ENCODE results near the gene DCAF6. TPM values are rescaled to one million over a fixed set of nuclear protein-coding genes. Genes with fewer than 3 reads are reported as not detected.

Gene DCAF6
- total RNA-seq, 1 experiment from 2014 or later, result 34.7 TPM

- Histone ChIP-seq H3K27ac (no peak overlapping the region), H3K27me3 (no peaks in the 10 kb centered on the region), H3K9me3 (replicated peaks) (no peaks in the 10 kb centered on the region), H3K4me3 (no peak overlapping the region), H3K36me3 (no peaks in the 10 kb centered on the region), H3K4me1 (no peaks in the 10 kb centered on the region)
- peak; percentile 45 to 66 for DNase-seq
Observed at GRCh38 chr1:168084396-168085231, 148.1 kb downstream of the DCAF6 start.

DNA sequence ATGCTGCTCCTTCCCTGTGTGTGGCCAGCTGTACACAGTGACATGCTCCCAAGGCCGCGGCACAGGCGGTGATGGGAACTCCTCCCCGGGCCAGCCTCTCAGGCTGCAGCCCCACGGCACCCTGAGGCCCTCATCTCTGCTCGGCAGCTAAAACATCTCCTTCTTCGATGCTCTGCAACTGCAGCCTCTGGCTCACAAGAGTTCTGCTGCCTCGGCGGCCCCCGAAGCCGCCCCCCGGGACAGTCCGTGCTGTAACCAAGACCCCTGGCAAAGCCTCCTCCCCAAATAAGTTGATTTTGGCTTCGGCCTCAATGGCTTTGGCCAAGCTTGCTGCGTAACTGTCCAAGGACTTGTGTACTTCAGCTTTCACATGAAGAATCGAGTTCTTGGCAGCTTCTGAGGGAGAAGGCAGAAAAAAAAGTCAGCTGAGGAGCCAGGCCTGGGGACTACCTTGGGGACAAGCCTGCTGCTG lies 149.0 kb downstream of the DCAF6 start:
- DNase-seq, result no peak
- H3K4me1 ChIP-seq, result no peaks in the 10 kb centered on the region
- H3K9me3 ChIP-seq (replicated peaks), result no peaks in the 10 kb centered on the region
- H3K27me3 ChIP-seq, result no peaks in the 10 kb centered on the region
- no peaks in the 10 kb centered on the region for H3K36me3 ChIP-seq
- no peak overlapping the region for H3K4me3 ChIP-seq
- H3K27ac ChIP-seq, result no peak overlapping the region

GRCh38 chr1:168086438-168086837 lies 150.0 kb downstream of the DCAF6 start:
- Histone ChIP-seq H3K27ac (no peak overlapping the region), H3K36me3 (no peaks in the 10 kb centered on the region), H3K9me3 (replicated peaks) (no peaks in the 10 kb centered on the region), H3K4me1 (no peaks in the 10 kb centered on the region), H3K4me3 (no peak overlapping the region), H3K27me3 (no peaks in the 10 kb centered on the region)
- DNase-seq, result no peak

DNA sequence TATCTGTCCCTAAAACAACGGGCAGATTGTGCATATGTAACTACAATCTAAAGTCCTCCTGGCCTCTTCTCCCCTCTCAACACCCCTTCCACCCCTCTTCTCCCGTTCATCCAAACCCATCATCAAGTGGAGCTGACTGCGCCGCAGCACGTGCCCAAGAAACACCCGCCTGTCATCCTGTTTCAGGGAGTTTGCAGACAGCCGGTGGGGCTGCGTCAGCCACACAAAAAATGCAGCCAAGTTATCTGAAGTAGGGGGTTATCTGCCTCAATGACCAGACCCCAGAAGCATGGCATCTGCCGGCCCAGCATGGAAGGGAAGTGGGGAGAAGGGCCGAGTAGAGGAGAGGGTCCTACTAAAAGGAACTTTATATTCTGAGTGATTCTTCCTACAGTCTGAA lies 151.2 kb downstream of the DCAF6 start:
- no peaks in the 10 kb centered on the region for H3K36me3 ChIP-seq

DNA sequence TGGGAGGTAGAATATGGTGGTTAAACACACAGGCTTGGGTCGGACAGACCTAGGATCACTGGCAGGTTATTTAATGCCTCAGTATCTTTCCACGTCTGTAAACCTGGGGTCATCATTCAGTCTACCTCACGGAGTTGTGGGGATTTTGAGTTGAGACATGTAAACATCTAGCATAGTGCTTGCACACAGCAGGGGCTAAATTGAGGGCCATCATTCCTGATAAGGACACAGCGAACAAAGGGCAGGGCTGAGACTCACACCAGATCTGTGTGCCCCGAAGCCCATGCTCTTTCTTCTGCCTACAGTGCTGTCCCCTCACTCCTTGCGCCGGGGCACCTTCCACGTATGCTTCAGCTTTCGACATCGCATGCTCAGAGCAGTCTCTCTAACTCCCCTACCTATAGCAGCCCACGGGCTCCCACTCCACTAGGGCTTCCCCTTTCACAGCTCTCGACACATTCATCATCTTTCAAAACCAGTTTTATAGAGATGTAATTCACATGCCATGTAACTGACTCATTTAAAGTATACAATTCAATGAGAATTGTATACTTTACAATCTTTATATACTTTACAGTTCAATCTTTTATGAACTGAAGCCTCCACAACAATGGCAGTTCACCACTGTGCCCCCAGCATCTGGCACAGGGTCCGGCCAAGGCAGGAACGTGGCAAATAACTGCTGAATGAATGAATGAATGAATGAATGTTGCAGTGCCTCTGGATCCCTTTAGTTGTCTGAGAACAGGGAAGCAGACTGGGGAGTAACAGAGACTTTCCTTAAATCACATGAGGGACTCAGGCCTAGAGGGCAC lies 152.2 kb downstream of the DCAF6 start:
- Histone ChIP-seq H3K4me3 (no peak overlapping the region), H3K27ac (no peak overlapping the region), H3K9me3 (replicated peaks) (no peaks in the 10 kb centered on the region), H3K27me3 (no peaks in the 10 kb centered on the region), H3K36me3 (no peaks in the 10 kb centered on the region), H3K4me1 (no peaks in the 10 kb centered on the region)
- DNase-seq, result no peak

More for the DNA sequence above, 151.2 kb downstream of the DCAF6 start:
- no peak for DNase-seq
- no peak overlapping the region for H3K27ac ChIP-seq
- no peaks in the 10 kb centered on the region for H3K27me3 ChIP-seq
- H3K4me3 ChIP-seq, result no peak overlapping the region
- H3K4me1 ChIP-seq, result no peaks in the 10 kb centered on the region
- no peaks in the 10 kb centered on the region for H3K9me3 ChIP-seq (replicated peaks)

DNA sequence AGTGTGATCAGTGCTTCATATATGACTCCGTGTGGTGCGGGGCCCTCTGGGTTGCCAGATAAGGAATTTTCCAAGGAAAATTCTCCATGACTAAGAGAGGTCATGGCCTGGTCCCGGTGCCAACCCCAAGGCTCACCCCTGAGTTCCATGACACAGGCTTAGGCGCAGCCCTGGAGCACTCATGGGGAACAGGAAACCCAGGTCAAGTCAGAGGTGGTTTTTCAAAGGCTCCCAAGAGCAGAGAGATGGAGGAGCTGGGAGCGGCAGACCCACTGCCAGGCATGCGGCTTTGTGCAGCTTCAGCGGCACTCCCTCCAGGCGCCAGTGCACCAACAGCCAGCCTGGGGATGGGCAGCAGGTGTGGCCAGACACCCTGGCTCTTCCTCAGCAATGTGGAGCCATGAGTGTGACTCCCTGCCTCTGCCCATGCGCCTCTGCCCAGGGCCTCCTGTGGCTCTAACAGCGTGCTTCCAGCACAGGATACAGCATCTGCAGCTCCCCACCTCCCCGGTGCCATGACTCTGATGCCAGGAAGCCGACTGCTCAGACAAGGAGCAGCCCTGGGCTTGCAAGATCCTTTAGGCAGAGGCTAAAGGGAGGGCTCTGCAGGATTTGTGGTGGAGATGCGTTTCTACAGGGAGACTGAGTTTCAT lies 153.0 kb downstream of the DCAF6 start:
- no peaks in the 10 kb centered on the region for H3K36me3 ChIP-seq
- no peaks in the 10 kb centered on the region for H3K9me3 ChIP-seq (replicated peaks)
- H3K27me3 ChIP-seq, result no peaks in the 10 kb centered on the region
- no peak overlapping the region for H3K27ac ChIP-seq
- no peak for DNase-seq
- H3K4me3 ChIP-seq, result no peak overlapping the region
- H3K4me1 ChIP-seq, result no peaks in the 10 kb centered on the region

DNA sequence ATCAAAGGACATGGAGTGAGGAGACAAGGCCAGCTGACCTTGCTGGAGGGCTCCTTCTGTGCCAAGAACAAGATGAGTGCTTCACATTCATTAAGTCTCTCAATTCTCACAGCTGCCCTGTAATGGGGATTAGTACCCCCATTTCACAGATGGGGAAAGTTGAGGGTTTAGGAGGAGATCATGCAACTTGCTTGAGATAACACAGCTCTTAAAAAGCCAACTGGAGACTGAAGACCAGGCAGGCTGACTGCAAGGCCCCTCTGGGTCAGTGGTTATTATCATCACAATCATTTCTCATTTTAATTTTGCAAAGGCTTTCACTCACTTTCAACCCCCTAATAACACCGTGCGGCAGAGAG lies 153.5 kb downstream of the DCAF6 start:
- no peak overlapping the region for H3K27ac ChIP-seq
- DNase-seq, result no peak
- no peaks in the 10 kb centered on the region for H3K9me3 ChIP-seq (replicated peaks)
- H3K4me1 ChIP-seq, result no peaks in the 10 kb centered on the region
- no peak overlapping the region for H3K4me3 ChIP-seq
- no peaks in the 10 kb centered on the region for H3K27me3 ChIP-seq
- no peaks in the 10 kb centered on the region for H3K36me3 ChIP-seq

DNA sequence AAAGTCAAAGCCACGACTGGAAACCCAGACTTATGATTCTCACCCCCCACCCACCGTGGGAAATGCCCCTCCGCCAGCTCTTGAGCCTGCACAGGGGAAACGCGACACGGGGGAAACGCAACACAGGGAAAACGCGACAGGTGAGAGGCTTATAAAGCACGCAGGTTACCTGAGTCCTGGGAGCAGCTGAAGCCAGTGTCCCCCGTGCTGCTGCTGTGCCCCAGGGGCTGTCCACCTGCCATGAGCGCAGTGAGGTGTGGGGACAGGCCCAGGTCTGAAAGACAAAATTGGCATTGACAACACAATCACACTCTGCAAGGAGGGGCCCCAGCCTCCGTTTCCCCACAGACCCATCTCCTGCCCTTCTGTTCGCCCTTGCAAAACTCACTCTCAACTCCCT lies 153.9 kb downstream of the DCAF6 start:
- DNase-seq, result no peak
- Histone ChIP-seq H3K4me1 (no peaks in the 10 kb centered on the region), H3K27ac (no peak overlapping the region), H3K27me3 (no peaks in the 10 kb centered on the region), H3K36me3 (no peaks in the 10 kb centered on the region), H3K9me3 (replicated peaks) (no peaks in the 10 kb centered on the region), H3K4me3 (no peak overlapping the region)

- DNase-seq, result no peak
- Histone ChIP-seq H3K4me1 (no peaks in the 10 kb centered on the region), H3K9me3 (replicated peaks) (no peaks in the 10 kb centered on the region), H3K27me3 (no peaks in the 10 kb centered on the region), H3K36me3 (no peaks in the 10 kb centered on the region), H3K4me3 (no peak overlapping the region), H3K27ac (no peak overlapping the region)
Observed at GRCh38 chr1:168091063-168091462, 154.6 kb downstream of the DCAF6 start.

DNA sequence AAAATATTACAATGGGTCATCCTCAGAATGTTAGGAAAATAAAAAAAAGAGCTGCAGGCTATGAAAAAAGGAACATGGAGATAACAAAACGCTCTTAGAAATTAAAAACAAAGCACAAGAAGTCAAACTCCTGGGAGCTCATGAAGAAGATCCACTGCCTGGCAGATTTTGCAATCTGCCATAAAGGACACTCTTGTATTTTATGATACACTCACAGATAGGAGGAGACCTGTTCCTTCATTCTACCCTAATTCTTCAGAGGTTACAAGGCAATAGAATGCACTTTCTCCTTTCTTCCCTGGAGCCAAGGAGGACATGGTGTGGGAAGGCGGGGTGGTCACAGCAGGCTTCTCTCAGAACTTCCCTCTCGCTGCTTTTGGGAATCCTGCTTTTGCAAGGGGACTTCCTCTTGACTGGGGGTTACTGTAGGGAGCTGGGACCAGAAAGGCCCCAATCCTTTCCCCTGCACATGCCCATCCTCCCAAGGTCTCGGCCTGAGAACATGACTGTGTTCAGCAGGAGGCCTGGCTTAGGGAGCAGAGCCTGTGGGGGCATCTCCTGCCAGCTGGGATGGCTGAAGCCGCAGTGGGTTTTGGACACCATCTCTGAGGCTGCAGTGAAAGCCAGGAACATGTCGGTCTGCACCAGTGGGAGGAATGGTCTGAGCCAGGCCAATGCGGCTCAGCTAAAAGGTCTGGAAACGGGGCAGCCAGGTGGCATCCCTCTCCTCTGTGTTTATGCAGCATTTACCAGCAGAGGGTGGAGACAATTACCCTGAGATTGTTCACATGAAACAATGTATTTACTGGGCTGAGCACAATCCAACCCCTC lies 155.5 kb downstream of the DCAF6 start:
- Histone ChIP-seq H3K27ac (no peak overlapping the region), H3K4me1 (no peaks in the 10 kb centered on the region), H3K36me3 (no peaks in the 10 kb centered on the region), H3K9me3 (replicated peaks) (no peaks in the 10 kb centered on the region), H3K27me3 (no peaks in the 10 kb centered on the region), H3K4me3 (no peak overlapping the region)
- DNase-seq, result no peak

DNA sequence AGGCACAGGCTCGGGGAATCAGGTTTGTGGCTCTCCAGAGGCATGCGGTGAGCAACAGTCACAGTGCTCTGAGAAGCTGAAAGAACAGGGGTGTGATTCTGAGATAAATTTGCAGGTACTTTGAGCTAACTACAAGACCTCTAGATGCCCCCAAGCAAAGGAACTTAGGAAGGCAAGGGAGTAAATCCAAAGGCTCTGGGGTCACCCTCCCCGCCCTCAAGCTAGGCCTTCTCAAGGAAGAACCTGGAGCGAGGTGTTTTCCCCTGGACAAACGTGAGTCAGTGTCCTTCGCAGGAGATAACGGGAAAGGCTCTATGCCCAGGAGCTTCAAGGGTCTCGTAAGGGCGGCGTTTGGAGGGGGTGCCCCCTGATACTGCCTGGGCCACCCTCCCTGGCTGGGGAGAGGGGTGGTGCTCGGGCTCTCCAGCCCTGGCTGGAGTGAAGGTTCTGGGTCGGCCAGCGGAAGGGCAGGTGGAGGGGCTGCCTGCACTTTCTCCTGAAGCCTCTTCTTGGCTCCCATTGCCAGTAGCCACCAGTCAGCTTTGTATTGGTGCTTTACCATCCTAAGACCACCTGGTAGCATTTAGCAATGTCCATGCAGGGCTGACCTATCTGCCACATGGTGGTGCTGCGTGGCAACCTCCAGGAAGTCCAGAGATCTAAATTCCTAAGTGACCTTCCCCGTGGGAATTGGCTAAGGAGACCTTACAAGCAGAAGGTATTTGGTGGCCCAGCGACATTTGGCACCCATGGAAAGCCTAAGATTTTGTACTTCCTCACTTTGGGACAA lies 156.3 kb downstream of the DCAF6 start:
- H3K27ac ChIP-seq, result no peak overlapping the region
- no peak overlapping the region for H3K4me3 ChIP-seq
- H3K9me3 ChIP-seq (replicated peaks), result no peaks in the 10 kb centered on the region
- peak; percentile 19 to 41 for DNase-seq
- no peaks in the 10 kb centered on the region for H3K4me1 ChIP-seq
- H3K27me3 ChIP-seq, result no peaks in the 10 kb centered on the region
- no peaks in the 10 kb centered on the region for H3K36me3 ChIP-seq

- Histone ChIP-seq H3K36me3 (no peaks in the 10 kb centered on the region), H3K4me1 (no peaks in the 10 kb centered on the region), H3K4me3 (no peak overlapping the region), H3K27ac (no peak overlapping the region), H3K27me3 (no peaks in the 10 kb centered on the region), H3K9me3 (replicated peaks) (no peaks in the 10 kb centered on the region)
- DNase-seq, result no peak
Observed at GRCh38 chr1:168093616-168094015, 157.1 kb downstream of the DCAF6 start.

DNA sequence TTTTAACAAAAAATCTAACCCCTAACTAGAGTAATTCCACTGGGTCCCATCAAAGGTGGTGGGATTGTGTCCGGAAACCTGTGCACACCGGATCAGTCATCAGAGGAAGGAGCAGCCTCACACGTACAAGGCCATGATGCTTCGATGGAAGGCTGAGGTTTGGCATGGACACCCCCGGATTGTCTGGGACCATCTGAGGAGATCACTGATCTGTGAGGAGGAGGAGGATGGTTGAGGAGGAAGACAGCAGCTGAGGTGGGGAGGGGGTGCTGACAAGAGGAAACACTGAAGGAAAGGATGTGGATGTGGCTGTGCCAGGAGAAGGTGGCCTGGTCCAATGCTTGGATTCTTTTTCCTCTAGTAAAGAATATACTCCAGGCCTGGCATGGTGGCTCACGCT lies 159.0 kb downstream of the DCAF6 start:
- no peaks in the 10 kb centered on the region for H3K4me1 ChIP-seq
- H3K27me3 ChIP-seq, result no peaks in the 10 kb centered on the region
- H3K9me3 ChIP-seq (replicated peaks), result no peaks in the 10 kb centered on the region
- no peaks in the 10 kb centered on the region for H3K36me3 ChIP-seq
- H3K27ac ChIP-seq, result no peak overlapping the region
- DNase-seq, result no peak
- H3K4me3 ChIP-seq, result no peak overlapping the region
